Measurements from ENCODE around the gene PLCB2.

The PLCB2 gene

GRCh38 chr15:40355976-40356585, 48.3 kb upstream of the PLCB2 start:
- H3K4me3 ChIP-seq (replicated peaks; ENCODE audit: insufficient read depth, low read length), result no peak overlapping the region
- H3K27me3 ChIP-seq (ENCODE audit: insufficient read depth, poor library complexity, severe bottlenecking), result no peaks in the 10 kb centered on the region
- H3K27ac ChIP-seq (replicated peaks), result no peak overlapping the region
- DNase-seq (ENCODE audit: low read depth in 1 of 2, low spot score in 1 of 2), result no peak
- TF ChIP-seq, protein P1, sequence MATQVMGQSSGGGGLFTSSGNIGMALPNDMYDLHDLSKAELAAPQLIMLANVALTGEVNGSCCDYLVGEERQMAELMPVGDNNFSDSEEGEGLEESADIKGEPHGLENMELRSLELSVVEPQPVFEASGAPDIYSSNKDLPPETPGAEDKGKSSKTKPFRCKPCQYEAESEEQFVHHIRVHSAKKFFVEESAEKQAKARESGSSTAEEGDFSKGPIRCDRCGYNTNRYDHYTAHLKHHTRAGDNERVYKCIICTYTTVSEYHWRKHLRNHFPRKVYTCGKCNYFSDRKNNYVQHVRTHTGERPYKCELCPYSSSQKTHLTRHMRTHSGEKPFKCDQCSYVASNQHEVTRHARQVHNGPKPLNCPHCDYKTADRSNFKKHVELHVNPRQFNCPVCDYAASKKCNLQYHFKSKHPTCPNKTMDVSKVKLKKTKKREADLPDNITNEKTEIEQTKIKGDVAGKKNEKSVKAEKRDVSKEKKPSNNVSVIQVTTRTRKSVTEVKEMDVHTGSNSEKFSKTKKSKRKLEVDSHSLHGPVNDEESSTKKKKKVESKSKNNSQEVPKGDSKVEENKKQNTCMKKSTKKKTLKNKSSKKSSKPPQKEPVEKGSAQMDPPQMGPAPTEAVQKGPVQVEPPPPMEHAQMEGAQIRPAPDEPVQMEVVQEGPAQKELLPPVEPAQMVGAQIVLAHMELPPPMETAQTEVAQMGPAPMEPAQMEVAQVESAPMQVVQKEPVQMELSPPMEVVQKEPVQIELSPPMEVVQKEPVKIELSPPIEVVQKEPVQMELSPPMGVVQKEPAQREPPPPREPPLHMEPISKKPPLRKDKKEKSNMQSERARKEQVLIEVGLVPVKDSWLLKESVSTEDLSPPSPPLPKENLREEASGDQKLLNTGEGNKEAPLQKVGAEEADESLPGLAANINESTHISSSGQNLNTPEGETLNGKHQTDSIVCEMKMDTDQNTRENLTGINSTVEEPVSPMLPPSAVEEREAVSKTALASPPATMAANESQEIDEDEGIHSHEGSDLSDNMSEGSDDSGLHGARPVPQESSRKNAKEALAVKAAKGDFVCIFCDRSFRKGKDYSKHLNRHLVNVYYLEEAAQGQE (IDR thresholded peaks at IDR 0.05; ENCODE audit: insufficient replicate concordance, low read depth), result no peak
- TF ChIP-seq SPI1 (IDR thresholded peaks at IDR 0.05; ENCODE audit: borderline replicate concordance, low read depth), result no peak
- TF ChIP-seq POLR2AphosphoS5 (IDR thresholded peaks at IDR 0.05; ENCODE audit: low read depth), result no peak
- TF ChIP-seq CTCF (IDR thresholded peaks at IDR 0.05; ENCODE audit: insufficient read depth, low read length), result no peak
- no peak for TF ChIP-seq GABPA (IDR thresholded peaks at IDR 0.05; ENCODE audit: low read depth)

DNA sequence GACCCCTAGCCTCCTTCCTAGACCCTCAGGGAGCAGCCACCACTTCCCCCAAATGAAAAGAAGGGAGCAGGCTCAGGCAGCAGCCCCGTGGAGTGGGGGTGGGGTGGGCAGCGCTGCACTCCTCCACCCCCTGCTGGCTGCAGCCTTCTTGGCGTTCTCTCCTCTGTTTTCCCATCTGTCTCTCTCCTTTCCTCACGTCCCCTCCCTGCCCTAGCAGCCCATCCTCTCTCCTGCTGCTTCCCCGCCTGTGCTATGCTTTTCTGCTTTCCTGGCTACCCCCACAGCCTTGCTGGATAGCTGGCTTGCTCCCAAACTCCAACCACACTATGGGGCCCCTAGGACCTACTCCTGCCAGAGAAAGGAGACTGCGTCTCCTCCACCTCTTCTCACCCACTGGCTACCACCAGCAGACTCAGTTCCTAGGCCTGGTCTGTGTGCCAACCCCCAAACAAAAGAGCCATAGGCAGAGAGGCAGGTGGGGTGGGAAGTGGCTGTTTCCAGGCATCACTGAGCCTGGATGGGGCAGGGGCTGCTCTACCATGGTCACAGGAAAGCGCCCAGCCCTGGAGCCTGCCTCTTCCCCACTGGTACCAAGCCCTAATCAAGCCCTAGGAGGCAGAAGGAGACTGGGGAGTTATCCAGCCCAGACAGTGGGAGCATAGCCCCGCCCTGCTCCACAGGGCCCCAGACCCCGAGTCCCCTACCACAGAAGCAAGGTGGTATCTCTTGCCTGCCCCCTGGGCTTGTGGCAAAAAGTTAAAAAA, 46.9 kb upstream of the PLCB2 start:
- Histone ChIP-seq H3K4me3 (replicated peaks; ENCODE audit: insufficient read depth, low read length) (no peak overlapping the region), H3K27ac (replicated peaks) (no peak overlapping the region), H3K27me3 (ENCODE audit: insufficient read depth, poor library complexity, severe bottlenecking) (no peaks in the 10 kb centered on the region)
- TF ChIP-seq, protein P1 (IDR thresholded peaks at IDR 0.05; ENCODE audit: insufficient replicate concordance, low read depth), result no peak
- no peak for TF ChIP-seq SPI1 (IDR thresholded peaks at IDR 0.05; ENCODE audit: borderline replicate concordance, low read depth)
- TF ChIP-seq CTCF (IDR thresholded peaks at IDR 0.05; ENCODE audit: insufficient read depth, low read length), result peak; percentile 36
- no peak for DNase-seq (ENCODE audit: low read depth in 1 of 2, low spot score in 1 of 2)

- Histone ChIP-seq H3K4me3 (replicated peaks; ENCODE audit: insufficient read depth, low read length) (no peak overlapping the region), H3K27me3 (ENCODE audit: insufficient read depth, poor library complexity, severe bottlenecking) (no peaks in the 10 kb centered on the region), H3K27ac (replicated peaks) (no peak overlapping the region)
- DNase-seq (ENCODE audit: low read depth in 1 of 2, low spot score in 1 of 2), result no peak
- no peak for TF ChIP-seq SPI1 (IDR thresholded peaks at IDR 0.05; ENCODE audit: borderline replicate concordance, low read depth)
- no peak for TF ChIP-seq POLR2AphosphoS5 (IDR thresholded peaks at IDR 0.05; ENCODE audit: low read depth)
- TF ChIP-seq GABPA (IDR thresholded peaks at IDR 0.05; ENCODE audit: low read depth), result no peak
- TF ChIP-seq, protein P1 (IDR thresholded peaks at IDR 0.05; ENCODE audit: insufficient replicate concordance, low read depth), result no peak
- TF ChIP-seq CTCF (IDR thresholded peaks at IDR 0.05; ENCODE audit: insufficient read depth, low read length), result no peak
Observed at GRCh38 chr15:40353697-40354096, 46.0 kb upstream of the PLCB2 start.
